HepG2 (cell line): ENCODE results near the gene UBE2D3. TPM values are rescaled to one million over a fixed set of nuclear protein-coding genes. Genes with fewer than 3 reads are reported as not detected.
A peak's percentile ranks its signal among the peaks of the same experiment; 100 is the strongest.

ENCODE experiments used
- JUN ChIP-seq: sonication (generic); formaldehyde crosslinking; IDR thresholded peaks from 2 replicates; pipeline ENCODE4 v1.4.0; 2020; ENCODE audit warnings: mild to moderate bottlenecking, missing genetic modification reagents
- NKX3-1 ChIP-seq: sonication (generic); formaldehyde crosslinking; IDR thresholded peaks from 2 replicates; pipeline ENCODE4 v1.5.0; 2020; ENCODE audit warnings: missing genetic modification reagents
- RBAK ChIP-seq: sonication (generic); formaldehyde crosslinking; IDR thresholded peaks from 2 replicates; pipeline ENCODE4 v1.5.1; 2020; ENCODE audit warnings: mild to moderate bottlenecking, missing genetic modification reagents
- RNF2 ChIP-seq: fragments of 450-650 bp; conservative IDR thresholded peaks from 2 replicates; pipeline ENCODE4 v1.6.1; 2016; ENCODE audit warnings: low read depth
- SRY ChIP-seq: sonication (generic); formaldehyde crosslinking; IDR thresholded peaks from 2 replicates; pipeline ENCODE4 v1.8.0; 2022; ENCODE audit warnings: mild to moderate bottlenecking, missing genetic modification reagents
- TCF7 ChIP-seq: sonication (generic); IDR thresholded peaks from 2 replicates; pipeline ENCODE4 v1.6.1; 2016; ENCODE audit warnings: antibody characterized with exemption, low read depth
- ZKSCAN5 ChIP-seq: sonication (generic); formaldehyde crosslinking; IDR thresholded peaks from 2 replicates; pipeline ENCODE4 v1.5.1; 2020; ENCODE audit warnings: mild to moderate bottlenecking, missing genetic modification reagents
- ZNF253 ChIP-seq: sonication (generic); formaldehyde crosslinking; IDR thresholded peaks from 2 replicates; pipeline ENCODE4 v1.8.0; 2022; ENCODE audit warnings: mild to moderate bottlenecking, missing genetic modification reagents, borderline replicate concordance
- ZNF333 ChIP-seq: sonication (generic); formaldehyde crosslinking; IDR thresholded peaks from 2 replicates; pipeline ENCODE4 v1.4.0; 2020; ENCODE audit warnings: mild to moderate bottlenecking, missing genetic modification reagents, borderline replicate concordance
- ZNF567 ChIP-seq: sonication (generic); formaldehyde crosslinking; IDR thresholded peaks from 2 replicates; pipeline ENCODE4 v1.8.1; 2023; ENCODE audit warnings: mild to moderate bottlenecking, missing genetic modification reagents, borderline replicate concordance
- ZNF605 ChIP-seq: sonication (generic); formaldehyde crosslinking; IDR thresholded peaks from 2 replicates; pipeline ENCODE4 v1.8.0; 2022; ENCODE audit warnings: mild to moderate bottlenecking, missing genetic modification reagents
- ZNF766 ChIP-seq: sonication (generic); formaldehyde crosslinking; IDR thresholded peaks from 2 replicates; pipeline ENCODE4 v1.5.0; 2020; ENCODE audit warnings: missing genetic modification reagents, borderline replicate concordance
- polyA plus RNA-seq, 8 experiments: library from polyadenylated mRNA; depleted of rRNA in 3 of 8; stranded (reverse) in 7 of 8; unstranded in 1 of 8; fragments of >200 nt; fragmentation: Illumina TruSeq in 4 of 8; extraction: Trizol in 4 of 8; gene quantifications; 2 replicates each; pipeline versions ENCODE4 v1.2.1 to v1.2.3, GENCODE V29; 2011 to 2016; ENCODE audit warnings: low read depth in 4 of 8, missing spikeins in 1 of 8, mixed read lengths in 1 of 8; ENCODE audit not compliant: insufficient read depth in 1 of 8
- total RNA-seq, 5 experiments: library from RNA; depleted of rRNA; stranded (reverse); fragments of >200 nt; fragmentation: Illumina TruSeq; extraction: Trizol; gene quantifications; 2 replicates each; pipeline ENCODE4 v1.2.3, GENCODE V29; 2016; ENCODE audit warnings: low read depth in 1 of 5
- TF ChIP-seq, protein P1 (sequence below): IDR thresholded peaks from 2 replicates; pipeline ENCODE4 v1.4.0; 2020; ENCODE audit warnings: mild to moderate bottlenecking, missing genetic modification reagents
- TF ChIP-seq, protein P2 (sequence below): sonication (generic); formaldehyde crosslinking; IDR thresholded peaks from 2 replicates; pipeline ENCODE4 v1.4.0; 2020; ENCODE audit warnings: missing genetic modification reagents, borderline replicate concordance
- TF ChIP-seq, protein P3 (sequence below): sonication (generic); formaldehyde crosslinking; IDR thresholded peaks from 2 replicates; pipeline ENCODE4 v1.4.0; 2020; ENCODE audit warnings: missing genetic modification reagents

The UBE2D3 gene
- total and polyA plus RNA-seq, 2 of the 13 experiments (the other 11 are each of a cell fraction or from before 2014, with no cell fraction given): 224 to 293 TPM

DNA sequence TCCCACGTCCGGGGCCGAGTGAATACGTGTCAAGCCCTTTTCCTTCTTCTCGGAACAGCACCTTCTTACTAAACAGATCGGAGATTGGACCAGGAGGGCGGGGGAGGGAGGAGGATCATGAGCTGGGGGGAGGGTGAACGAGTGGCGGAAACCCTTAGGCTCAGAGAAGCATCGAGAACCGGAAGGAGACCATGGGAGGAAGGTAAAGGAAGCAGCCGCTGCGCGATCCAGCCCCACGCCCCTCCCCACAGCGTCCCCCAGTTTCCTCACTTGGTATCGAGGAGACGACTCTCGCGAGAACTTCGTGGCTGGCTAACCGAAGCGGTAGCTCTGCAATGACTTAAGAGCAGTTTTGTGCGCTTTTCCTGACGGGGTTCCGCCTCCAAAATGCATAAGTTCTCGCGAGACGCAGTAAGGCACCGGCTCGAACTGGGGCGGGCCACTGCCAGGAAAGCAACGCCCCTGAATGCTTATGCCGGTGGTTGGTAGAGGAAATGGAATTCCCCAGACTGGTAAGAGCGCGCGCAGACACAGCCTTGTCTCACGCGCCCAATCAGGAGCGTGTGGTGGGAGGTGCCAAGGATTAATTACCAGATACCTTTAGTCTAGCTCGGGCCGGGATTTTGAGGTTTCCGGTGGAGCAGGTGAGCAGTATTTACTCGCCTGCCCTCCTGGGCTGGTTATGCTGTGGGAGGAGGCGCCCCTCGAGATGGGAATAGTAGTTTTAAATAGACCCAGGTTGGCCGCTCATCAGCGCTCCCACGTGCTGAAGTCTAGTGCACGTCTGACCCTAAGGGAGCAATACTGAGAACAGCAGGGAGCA, 534 bp upstream of the UBE2D3 start (continued):
- TF ChIP-seq ZNF567 (CRISPR knock-in tag): no peak
- TF ChIP-seq NKX3-1 (CRISPR knock-in tag): 0 out of 2 replicates have a peak, but pooled peaks have one; percentile 10
- 0 out of 2 replicates have a peak, but pooled peaks have one; percentile 73 for TF ChIP-seq SRY (CRISPR knock-in tag)
- TF ChIP-seq, protein P1, sequence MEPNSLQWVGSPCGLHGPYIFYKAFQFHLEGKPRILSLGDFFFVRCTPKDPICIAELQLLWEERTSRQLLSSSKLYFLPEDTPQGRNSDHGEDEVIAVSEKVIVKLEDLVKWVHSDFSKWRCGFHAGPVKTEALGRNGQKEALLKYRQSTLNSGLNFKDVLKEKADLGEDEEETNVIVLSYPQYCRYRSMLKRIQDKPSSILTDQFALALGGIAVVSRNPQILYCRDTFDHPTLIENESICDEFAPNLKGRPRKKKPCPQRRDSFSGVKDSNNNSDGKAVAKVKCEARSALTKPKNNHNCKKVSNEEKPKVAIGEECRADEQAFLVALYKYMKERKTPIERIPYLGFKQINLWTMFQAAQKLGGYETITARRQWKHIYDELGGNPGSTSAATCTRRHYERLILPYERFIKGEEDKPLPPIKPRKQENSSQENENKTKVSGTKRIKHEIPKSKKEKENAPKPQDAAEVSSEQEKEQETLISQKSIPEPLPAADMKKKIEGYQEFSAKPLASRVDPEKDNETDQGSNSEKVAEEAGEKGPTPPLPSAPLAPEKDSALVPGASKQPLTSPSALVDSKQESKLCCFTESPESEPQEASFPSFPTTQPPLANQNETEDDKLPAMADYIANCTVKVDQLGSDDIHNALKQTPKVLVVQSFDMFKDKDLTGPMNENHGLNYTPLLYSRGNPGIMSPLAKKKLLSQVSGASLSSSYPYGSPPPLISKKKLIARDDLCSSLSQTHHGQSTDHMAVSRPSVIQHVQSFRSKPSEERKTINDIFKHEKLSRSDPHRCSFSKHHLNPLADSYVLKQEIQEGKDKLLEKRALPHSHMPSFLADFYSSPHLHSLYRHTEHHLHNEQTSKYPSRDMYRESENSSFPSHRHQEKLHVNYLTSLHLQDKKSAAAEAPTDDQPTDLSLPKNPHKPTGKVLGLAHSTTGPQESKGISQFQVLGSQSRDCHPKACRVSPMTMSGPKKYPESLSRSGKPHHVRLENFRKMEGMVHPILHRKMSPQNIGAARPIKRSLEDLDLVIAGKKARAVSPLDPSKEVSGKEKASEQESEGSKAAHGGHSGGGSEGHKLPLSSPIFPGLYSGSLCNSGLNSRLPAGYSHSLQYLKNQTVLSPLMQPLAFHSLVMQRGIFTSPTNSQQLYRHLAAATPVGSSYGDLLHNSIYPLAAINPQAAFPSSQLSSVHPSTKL (CRISPR knock-in tag): no peak; the same call in 1 of the 2 replicates
- no peak for TF ChIP-seq TCF7
- TF ChIP-seq, protein P2, sequence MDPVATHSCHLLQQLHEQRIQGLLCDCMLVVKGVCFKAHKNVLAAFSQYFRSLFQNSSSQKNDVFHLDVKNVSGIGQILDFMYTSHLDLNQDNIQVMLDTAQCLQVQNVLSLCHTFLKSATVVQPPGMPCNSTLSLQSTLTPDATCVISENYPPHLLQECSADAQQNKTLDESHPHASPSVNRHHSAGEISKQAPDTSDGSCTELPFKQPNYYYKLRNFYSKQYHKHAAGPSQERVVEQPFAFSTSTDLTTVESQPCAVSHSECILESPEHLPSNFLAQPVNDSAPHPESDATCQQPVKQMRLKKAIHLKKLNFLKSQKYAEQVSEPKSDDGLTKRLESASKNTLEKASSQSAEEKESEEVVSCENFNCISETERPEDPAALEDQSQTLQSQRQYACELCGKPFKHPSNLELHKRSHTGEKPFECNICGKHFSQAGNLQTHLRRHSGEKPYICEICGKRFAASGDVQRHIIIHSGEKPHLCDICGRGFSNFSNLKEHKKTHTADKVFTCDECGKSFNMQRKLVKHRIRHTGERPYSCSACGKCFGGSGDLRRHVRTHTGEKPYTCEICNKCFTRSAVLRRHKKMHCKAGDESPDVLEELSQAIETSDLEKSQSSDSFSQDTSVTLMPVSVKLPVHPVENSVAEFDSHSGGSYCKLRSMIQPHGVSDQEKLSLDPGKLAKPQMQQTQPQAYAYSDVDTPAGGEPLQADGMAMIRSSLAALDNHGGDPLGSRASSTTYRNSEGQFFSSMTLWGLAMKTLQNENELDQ (CRISPR knock-in tag): no peak
- TF ChIP-seq, protein P3, sequence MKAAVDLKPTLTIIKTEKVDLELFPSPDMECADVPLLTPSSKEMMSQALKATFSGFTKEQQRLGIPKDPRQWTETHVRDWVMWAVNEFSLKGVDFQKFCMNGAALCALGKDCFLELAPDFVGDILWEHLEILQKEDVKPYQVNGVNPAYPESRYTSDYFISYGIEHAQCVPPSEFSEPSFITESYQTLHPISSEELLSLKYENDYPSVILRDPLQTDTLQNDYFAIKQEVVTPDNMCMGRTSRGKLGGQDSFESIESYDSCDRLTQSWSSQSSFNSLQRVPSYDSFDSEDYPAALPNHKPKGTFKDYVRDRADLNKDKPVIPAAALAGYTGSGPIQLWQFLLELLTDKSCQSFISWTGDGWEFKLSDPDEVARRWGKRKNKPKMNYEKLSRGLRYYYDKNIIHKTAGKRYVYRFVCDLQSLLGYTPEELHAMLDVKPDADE (CRISPR knock-in tag): 0 out of 2 replicates have a peak, but pooled peaks have one; percentile 5
- no peak for TF ChIP-seq ZKSCAN5 (CRISPR knock-in tag)
- no peak for TF ChIP-seq ZNF253
- TF ChIP-seq RBAK (CRISPR knock-in tag): no peak
- TF ChIP-seq ZNF605 (CRISPR knock-in tag): peak; percentile 47; the same call in 1 of the 2 replicates
- TF ChIP-seq ZNF766 (CRISPR knock-in tag): no peak
- TF ChIP-seq RNF2: 0 out of 2 replicates have a peak, but pooled peaks have one; percentile 64
- no peak for TF ChIP-seq ZNF333 (CRISPR knock-in tag)
- peak; percentile 48; the same call in 1 of the 2 replicates for TF ChIP-seq JUN (CRISPR knock-in tag)
